Retinal pigment epithelial cell (primary cell): ENCODE results near the gene FAM174C.

Experiments used
- DNase-seq: peaks from one replicate; pipeline ENCODE4 v3.0.0-alpha.2; 2010; ENCODE audit warnings: low read depth
- H3K4me3 ChIP-seq: 2 replicates; pipeline ENCODE4 v1.5.1; 2011; ENCODE audit warnings: mild to moderate bottlenecking, low read length, control low read depth, moderate library complexity
- CTCF ChIP-seq: conservative IDR thresholded peaks from 2 replicates; pipeline ENCODE4 v1.5.1; 2011; ENCODE audit warnings: low read depth, low read length, control low read depth, inconsistent platforms

FAM174C gene

GRCh38 chr19:1310853-1311180 is 35.5 kb downstream of the FAM174C start:
- TF ChIP-seq CTCF: no peak
- no peak for DNase-seq

GRCh38 chr19:1311543-1312091 is 36.3 kb downstream of the FAM174C start:
- no peak for TF ChIP-seq CTCF
- H3K4me3 ChIP-seq: no peak overlapping the region

More at GRCh38 chr19:1310853-1311180, 35.5 kb downstream of the FAM174C start:
- H3K4me3 ChIP-seq: no peak overlapping the region

GRCh38 chr19:1312767-1313694 is 37.7 kb downstream of the FAM174C start:
- TF ChIP-seq CTCF: no peak
- peak; percentile 70 for DNase-seq
- H3K4me3 ChIP-seq: no peak overlapping the region

More at GRCh38 chr19:1311543-1312091, 36.3 kb downstream of the FAM174C start:
- no peak for DNase-seq

GRCh38 chr19:1313695-1314613 is 38.6 kb downstream of the FAM174C start:
- DNase-seq: peak; percentile 16
- TF ChIP-seq CTCF: no peak
- no peak overlapping the region for H3K4me3 ChIP-seq

- no peak overlapping the region for H3K4me3 ChIP-seq
- DNase-seq: no peak
- peak; percentile 56 for TF ChIP-seq CTCF
Measured at GRCh38 chr19:1315470-1316166, 40.3 kb downstream of the FAM174C start.

- no peak for DNase-seq
- no peak for TF ChIP-seq CTCF
Measured at GRCh38 chr19:1316466-1316865, 41.1 kb downstream of the FAM174C start.

More at GRCh38 chr19:1316466-1316865, 41.1 kb downstream of the FAM174C start:
- H3K4me3 ChIP-seq: no peak overlapping the region
